Panc1 (cell line): ENCODE data around the gene NXPH2. TPM values are rescaled to one million over a fixed set of nuclear protein-coding genes. Genes with fewer than 3 reads are reported as not detected.

Source experiments
- ATAC-seq: fragments of 200-7000 bp; cut with Tn5 transposase; 2 replicates; pipeline ENCODE4 v1.9.1; 2020; ENCODE audit warnings: mild to moderate bottlenecking, moderate library complexity
- BruUV-seq: library from RNA; stranded (reverse); fragments of 400-500 nt; replicated peaks from 2 replicates; lab custom pipeline; 2021; lab: Mats Ljungman, UMichigan
- CTCF ChIA-PET: fragments of 300-600 bp; sonication (Branson Sonifier 250); formaldehyde crosslinking; loops from one replicate; lab custom pipeline; 2022; ENCODE audit warnings: antibody characterized with exemption; lab: Charles Lee
- POLR2A ChIA-PET: fragments of 300-600 bp; sonication (Branson Sonifier 250); formaldehyde crosslinking; loops from one replicate; lab custom pipeline; 2022; ENCODE audit warnings: antibody characterized with exemption; lab: Charles Lee
- DNase-seq: peaks from one replicate; pipeline ENCODE4 v3.0.0-alpha.2; 2010; ENCODE audit warnings: low read depth, low spot score
- H3K27ac ChIP-seq: 2 replicates; pipeline ENCODE4 v1.5.1; 2011; ENCODE audit warnings: mild to moderate bottlenecking, low read length, inconsistent platforms
- H3K27me3 ChIP-seq: fragments of 200-500 bp; sonication (Bioruptor generic); 2 replicates; pipeline ENCODE4 v1.6.0; 2014; ENCODE audit warnings: low read length, inconsistent platforms; ENCODE audit not compliant: control insufficient read depth, insufficient read depth
- H3K36me3 ChIP-seq: fragments of 200-500 bp; sonication (Bioruptor generic); 2 replicates; pipeline ENCODE4 v1.5.1; 2014; ENCODE audit warnings: inconsistent platforms, mild to moderate bottlenecking, low read length, moderate library complexity; ENCODE audit not compliant: control insufficient read depth, insufficient read depth
- H3K4me1 ChIP-seq: 2 replicates; pipeline ENCODE4 v1.5.1; 2011; ENCODE audit warnings: inconsistent platforms, mild to moderate bottlenecking, low read length, moderate library complexity; ENCODE audit not compliant: control insufficient read depth, insufficient read depth
- H3K4me3 ChIP-seq, 2 experiments: 2 replicates each; pipeline ENCODE4 v1.5.1; 2011 to 2012; ENCODE audit warnings: low read depth in 2 of 2, low read length in 2 of 2, mild to moderate bottlenecking in 2 of 2, inconsistent platforms in 1 of 2, moderate library complexity in 1 of 2
- H3K9me3 ChIP-seq: fragments of 200-500 bp; sonication (Bioruptor generic); 2 replicates; pipeline ENCODE4 v1.5.1; 2014; ENCODE audit warnings: low read depth, mild to moderate bottlenecking, inconsistent platforms, low read length, moderate library complexity; ENCODE audit not compliant: control insufficient read depth, insufficient read depth
- CTCF ChIP-seq: fragments of 450-650 bp; IDR thresholded peaks from 2 replicates; pipeline ENCODE4 v1.5.1; 2017; ENCODE audit warnings: mild to moderate bottlenecking
- POLR2AphosphoS5 ChIP-seq: IDR thresholded peaks from 2 replicates; pipeline ENCODE4 v1.6.1; 2012; ENCODE audit warnings: mild to moderate bottlenecking, low read depth, low read length, moderate library complexity
- REST ChIP-seq, 2 experiments: IDR thresholded peaks; 2 replicates each; pipeline ENCODE4 v1.6.1; 2011 to 2012; ENCODE audit warnings: low read depth in 2 of 2, control low read depth in 1 of 2, low read length in 1 of 2, mild to moderate bottlenecking in 1 of 2, moderate library complexity in 1 of 2; ENCODE audit not compliant: insufficient read depth in 1 of 2
- SIN3A ChIP-seq: IDR thresholded peaks from 2 replicates; pipeline ENCODE4 v1.6.1; 2012; ENCODE audit warnings: low read depth, mild to moderate bottlenecking, low read length, moderate library complexity, borderline replicate concordance; ENCODE audit not compliant: insufficient read depth
- TCF7L2 ChIP-seq: IDR thresholded peaks from 2 replicates; pipeline ENCODE4 v1.6.1; 2011; ENCODE audit warnings: mild to moderate bottlenecking, low read depth, low read length, inconsistent platforms
- in situ Hi-C: cut with HindIII; loops from 2 replicates; pipeline ENCODE4 v1.10.0; 2016; ENCODE audit warnings: low sequenced_read_pairs, low pct_unique_long_range_greater_than_20kb
- intact Hi-C: fragments of 100-400 bp; cut with micrococcal nuclease; formaldehyde crosslinking; loops from one replicate; pipeline ENCODE4 v1.10.0; 2022; ENCODE audit not compliant: unreplicated experiment
- total RNA-seq: library from RNA; stranded (reverse); gene quantifications from one replicate; pipeline ENCODE4 v1.2.1, GENCODE V29; 2021; ENCODE audit not compliant: unreplicated experiment

Gene NXPH2
- total RNA-seq, 1 experiment from 2014 or later: 5.4 TPM

- Histone ChIP-seq H3K36me3 (no peaks in the 10 kb centered on the region), H3K27me3 (peaks cover 13% of the 10 kb centered on the region), H3K4me1 (peaks cover 31% of the 10 kb centered on the region), H3K9me3 (no peaks in the 10 kb centered on the region), H3K4me3 (peak overlapping the region; percentile 44 to 57), H3K27ac (peak overlapping the region; percentile 86)
- peak; percentile 35 for ATAC-seq
- no peak for TF ChIP-seq REST (IDR thresholded peaks at IDR 0.05; ENCODE audit: insufficient read depth in 1 of 2, low read depth in 2 of 2, low read length in 1 of 2)
- TF ChIP-seq SIN3A: no peak
- TF ChIP-seq POLR2AphosphoS5: no peak
- no peak for TF ChIP-seq TCF7L2
- TF ChIP-seq CTCF: no peak
- ChIA-PET POLR2A (no interaction called here), CTCF (no interaction called here)
- in situ Hi-C loops: no loop called here
- no peak for DNase-seq
- intact Hi-C loops: loop anchor here (10.0 kb wide), 1 partner anchor 275 kb away; the partner anchor contains the start of gene SPOPL
- BruUV-seq: no TSS peak
Measured at GRCh38 chr2:138779406-138779780, 797 bp downstream of the NXPH2 start.

- DNase-seq: no peak
- H3K36me3 ChIP-seq: no peaks in the 10 kb centered on the region
- intact Hi-C loops: loop anchor here (10.0 kb wide), 1 partner anchor 273 kb away; the partner anchor contains the start of gene SPOPL
- peaks cover 32% of the 10 kb centered on the region for H3K4me1 ChIP-seq
- H3K4me3 ChIP-seq: peak overlapping the region in 1 of 2 experiments; percentile 57; a peak in 2 of 4 replicates
- ATAC-seq: peak; percentile 79
- CTCF ChIA-PET: no interaction called here
- POLR2A ChIA-PET: no interaction called here
- no peaks in the 10 kb centered on the region for H3K9me3 ChIP-seq
- 0 out of 2 replicates have a peak, but pooled peaks have one; percentile 52 for TF ChIP-seq SIN3A
- peak; percentile 97 for TF ChIP-seq TCF7L2
- no peak for TF ChIP-seq CTCF
- peak; percentile 67; the same call in 1 of the 2 replicates for TF ChIP-seq POLR2AphosphoS5
- TF ChIP-seq REST (IDR thresholded peaks at IDR 0.05; ENCODE audit: insufficient read depth in 1 of 2, low read depth in 2 of 2, low read length in 1 of 2): no peak
- peak overlapping the region; percentile 86 for H3K27ac ChIP-seq
- H3K27me3 ChIP-seq: peaks cover 13% of the 10 kb centered on the region
- BruUV-seq: no TSS peak
- in situ Hi-C loops: no loop called here
Measured at GRCh38 chr2:138777996-138778395, 2.2 kb downstream of the NXPH2 start.
